Measurements from ENCODE around the gene GLIS1. TPM values are rescaled to one million over a fixed set of nuclear protein-coding genes. Genes with fewer than 3 reads are reported as not detected.

GLIS1 gene
- polyA plus RNA-seq, 1 donor from 2014 or later, result not detected

- no peak overlapping the region for H3K27ac ChIP-seq (ENCODE audit: low read length)
- TF ChIP-seq, protein P1, sequence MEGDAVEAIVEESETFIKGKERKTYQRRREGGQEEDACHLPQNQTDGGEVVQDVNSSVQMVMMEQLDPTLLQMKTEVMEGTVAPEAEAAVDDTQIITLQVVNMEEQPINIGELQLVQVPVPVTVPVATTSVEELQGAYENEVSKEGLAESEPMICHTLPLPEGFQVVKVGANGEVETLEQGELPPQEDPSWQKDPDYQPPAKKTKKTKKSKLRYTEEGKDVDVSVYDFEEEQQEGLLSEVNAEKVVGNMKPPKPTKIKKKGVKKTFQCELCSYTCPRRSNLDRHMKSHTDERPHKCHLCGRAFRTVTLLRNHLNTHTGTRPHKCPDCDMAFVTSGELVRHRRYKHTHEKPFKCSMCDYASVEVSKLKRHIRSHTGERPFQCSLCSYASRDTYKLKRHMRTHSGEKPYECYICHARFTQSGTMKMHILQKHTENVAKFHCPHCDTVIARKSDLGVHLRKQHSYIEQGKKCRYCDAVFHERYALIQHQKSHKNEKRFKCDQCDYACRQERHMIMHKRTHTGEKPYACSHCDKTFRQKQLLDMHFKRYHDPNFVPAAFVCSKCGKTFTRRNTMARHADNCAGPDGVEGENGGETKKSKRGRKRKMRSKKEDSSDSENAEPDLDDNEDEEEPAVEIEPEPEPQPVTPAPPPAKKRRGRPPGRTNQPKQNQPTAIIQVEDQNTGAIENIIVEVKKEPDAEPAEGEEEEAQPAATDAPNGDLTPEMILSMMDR (IDR thresholded peaks at IDR 0.05; ENCODE audit: poor library complexity, severe bottlenecking), result no peak
- TF ChIP-seq REST (IDR thresholded peaks at IDR 0.05; ENCODE audit: borderline replicate concordance) (no peak), RAD21 (conservative IDR thresholded peaks at IDR 0.05) (no peak), POLR2AphosphoS5 (IDR thresholded peaks at IDR 0.05) (no peak), MXI1 (conservative IDR thresholded peaks at IDR 0.05; ENCODE audit: poor library complexity, severe bottlenecking) (no peak), TAF1 (IDR thresholded peaks at IDR 0.05; ENCODE audit: low read depth) (no peak), SMC3 (conservative IDR thresholded peaks at IDR 0.05; ENCODE audit: poor library complexity) (no peak), EP300 (conservative IDR thresholded peaks at IDR 0.05; ENCODE audit: poor library complexity, severe bottlenecking) (no peak), EZH2 (IDR thresholded peaks at IDR 0.05; ENCODE audit: borderline replicate concordance, insufficient read depth, low read length, poor library complexity, severe bottlenecking) (no peak)
- H3K9me2 ChIP-seq (ENCODE audit: insufficient read depth, low read length), result no peaks in the 10 kb centered on the region
- no peak overlapping the region for H3K4me3 ChIP-seq (ENCODE audit: low read length)
- H3K36me3 ChIP-seq (ENCODE audit: insufficient read depth, low read length), result no peaks in the 10 kb centered on the region
- no peaks in the 10 kb centered on the region for H3K79me2 ChIP-seq (replicated peaks; ENCODE audit: insufficient read depth, low read length)
- no peaks in the 10 kb centered on the region for H3F3A ChIP-seq (ENCODE audit: insufficient read depth, low read length, poor library complexity, severe bottlenecking)
- no peak overlapping the region for H3K4me2 ChIP-seq (ENCODE audit: low read length)
- no peak overlapping the region for H2AFZ ChIP-seq (ENCODE audit: low read depth, low read length)
- no peaks in the 10 kb centered on the region for H3K27me3 ChIP-seq (ENCODE audit: insufficient read depth, low read depth, low read length)
- H3K9ac ChIP-seq (ENCODE audit: low read length), result no peak overlapping the region
- H3K9me3 ChIP-seq (ENCODE audit: low read length), result no peaks in the 10 kb centered on the region
- H4K20me1 ChIP-seq (ENCODE audit: insufficient read depth), result no peaks in the 10 kb centered on the region
Observed at GRCh38 chr1:53525595-53525994, 213.4 kb downstream of the GLIS1 start.

GRCh38 chr1:53524428-53525375, 214.3 kb downstream of the GLIS1 start:
- no peak for TF ChIP-seq EP300 (conservative IDR thresholded peaks at IDR 0.05; ENCODE audit: poor library complexity, severe bottlenecking)
- no peak for TF ChIP-seq RAD21 (conservative IDR thresholded peaks at IDR 0.05)
- no peak for TF ChIP-seq MXI1 (conservative IDR thresholded peaks at IDR 0.05; ENCODE audit: poor library complexity, severe bottlenecking)
- TF ChIP-seq, protein P1 (IDR thresholded peaks at IDR 0.05; ENCODE audit: poor library complexity, severe bottlenecking), result no peak
- TF ChIP-seq EZH2 (IDR thresholded peaks at IDR 0.05; ENCODE audit: borderline replicate concordance, insufficient read depth, low read length, poor library complexity, severe bottlenecking), result no peak
- no peak for TF ChIP-seq SMC3 (conservative IDR thresholded peaks at IDR 0.05; ENCODE audit: poor library complexity)
- Histone ChIP-seq H2AFZ (ENCODE audit: low read depth, low read length) (no peak overlapping the region), H3K27ac (ENCODE audit: low read length) (no peak overlapping the region), H3K9ac (ENCODE audit: low read length) (no peak overlapping the region), H3K9me3 (ENCODE audit: low read length) (no peaks in the 10 kb centered on the region), H3K36me3 (ENCODE audit: insufficient read depth, low read length) (no peaks in the 10 kb centered on the region), H3K4me2 (ENCODE audit: low read length) (no peak overlapping the region), H4K20me1 (ENCODE audit: insufficient read depth) (no peaks in the 10 kb centered on the region), H3K79me2 (replicated peaks; ENCODE audit: insufficient read depth, low read length) (no peaks in the 10 kb centered on the region), H3K4me3 (ENCODE audit: low read length) (no peak overlapping the region), H3K9me2 (ENCODE audit: insufficient read depth, low read length) (no peaks in the 10 kb centered on the region), H3F3A (ENCODE audit: insufficient read depth, low read length, poor library complexity, severe bottlenecking) (no peaks in the 10 kb centered on the region), H3K27me3 (ENCODE audit: insufficient read depth, low read depth, low read length) (no peaks in the 10 kb centered on the region)

Data from neural cell (in vitro differentiated cells).